Measurements from ENCODE around the gene ELMOD3. TPM values are rescaled to one million over a fixed set of nuclear protein-coding genes. Genes with fewer than 3 reads are reported as not detected.
"Not testable (repeated sequence)": the region's sequence is repeated elsewhere in the genome, so short reads cannot be mapped to it uniquely, and the experiment has no call there.

Gene ELMOD3
- total RNA-seq, 1 donor from 2014 or later, result 27.0 TPM

DNA sequence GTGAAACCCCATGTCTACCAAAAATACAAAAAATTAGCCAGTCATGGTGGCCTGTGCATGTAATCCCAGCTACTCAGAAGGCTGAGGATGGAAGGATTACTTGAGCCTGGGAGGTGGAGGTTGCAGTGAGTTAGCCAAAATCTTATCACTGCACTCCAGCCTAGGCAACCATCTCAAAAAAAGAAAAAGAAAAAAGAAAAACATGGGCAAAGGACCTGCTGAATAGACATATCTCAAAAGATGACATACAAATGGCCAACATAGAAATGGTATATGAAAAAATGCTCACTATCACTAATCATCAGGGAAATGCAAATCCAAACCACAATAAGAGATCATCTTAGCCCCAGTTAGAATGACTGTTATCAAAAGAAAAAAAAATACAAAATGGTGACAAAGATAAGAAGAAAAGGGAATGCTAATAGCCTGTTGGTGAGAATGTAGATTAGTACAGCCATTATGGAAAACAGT, 25.4 kb upstream of the ELMOD3 start:
- DNase-seq (ENCODE audit: low spot score), result no peak

DNA sequence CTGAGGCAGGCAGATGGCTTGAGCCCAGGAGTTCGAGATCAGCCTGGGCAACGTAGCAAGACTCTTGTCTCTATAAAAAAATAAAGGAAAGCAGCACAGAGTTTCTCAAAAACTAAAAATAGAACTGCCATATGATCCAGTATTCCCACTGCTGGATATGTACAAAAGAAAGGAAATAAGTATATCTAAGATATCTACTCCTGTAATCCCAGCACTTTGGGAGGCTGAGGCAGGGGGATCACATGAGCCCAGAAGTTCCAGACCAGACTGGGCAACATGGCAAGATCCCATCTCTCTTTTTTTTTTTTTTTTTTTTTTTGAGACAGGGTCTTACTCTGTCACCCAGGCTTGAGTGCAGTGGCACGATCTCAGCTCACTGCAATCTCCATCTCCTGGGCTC, 24.9 kb upstream of the ELMOD3 start:
- not testable (repeated sequence) for DNase-seq (ENCODE audit: low spot score)

GRCh38 chr2:85330839-85331636, 23.5 kb upstream of the ELMOD3 start:
- DNase-seq (ENCODE audit: low spot score), result no peak

GRCh38 chr2:85333877-85334276, 20.7 kb upstream of the ELMOD3 start:
- not testable (repeated sequence) for DNase-seq (ENCODE audit: low spot score)

GRCh38 chr2:85334928-85335327, 19.6 kb upstream of the ELMOD3 start:
- no peak for DNase-seq (ENCODE audit: low spot score)

DNA sequence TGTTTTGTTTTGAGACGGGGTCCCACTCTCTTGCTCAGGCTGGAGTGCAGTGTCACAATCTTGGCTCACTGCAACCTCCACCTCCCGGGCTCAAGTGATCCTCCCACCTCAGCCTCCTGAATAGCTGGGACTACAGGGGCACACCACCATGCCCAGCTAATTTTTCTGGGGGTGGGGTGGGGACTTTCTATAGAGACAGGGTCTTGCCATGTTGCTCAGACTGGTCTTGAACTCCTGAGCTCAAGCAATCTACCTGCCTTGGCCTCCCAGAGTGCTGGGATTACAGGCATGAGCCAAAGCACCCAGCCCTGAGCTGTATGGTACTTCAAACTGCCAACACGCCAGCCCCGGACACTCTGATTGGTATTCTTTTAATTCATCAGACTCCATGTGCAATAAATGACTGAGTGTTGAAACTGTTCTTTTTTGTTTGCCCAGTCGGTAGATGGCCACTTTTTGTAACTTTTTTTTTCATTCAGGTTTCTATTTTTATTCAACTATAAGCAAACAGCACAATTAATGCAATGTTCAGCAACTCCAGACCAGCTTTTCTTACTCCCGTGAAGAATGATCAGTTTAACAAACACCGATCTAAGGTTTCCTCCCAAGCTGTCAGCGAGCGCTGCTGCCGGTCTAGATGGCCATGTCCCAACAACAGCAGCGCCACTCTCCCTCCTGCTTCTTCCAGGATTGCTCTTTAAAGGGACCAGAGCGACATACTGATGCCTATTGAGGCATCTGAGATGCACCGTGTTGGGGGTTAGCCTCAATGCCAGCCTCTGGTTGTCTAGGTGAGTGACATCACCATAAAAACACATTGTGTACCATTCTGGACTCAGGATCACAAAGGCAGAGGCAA, 14.3 kb upstream of the ELMOD3 start:
- no peak for DNase-seq (ENCODE audit: low spot score)

DNA sequence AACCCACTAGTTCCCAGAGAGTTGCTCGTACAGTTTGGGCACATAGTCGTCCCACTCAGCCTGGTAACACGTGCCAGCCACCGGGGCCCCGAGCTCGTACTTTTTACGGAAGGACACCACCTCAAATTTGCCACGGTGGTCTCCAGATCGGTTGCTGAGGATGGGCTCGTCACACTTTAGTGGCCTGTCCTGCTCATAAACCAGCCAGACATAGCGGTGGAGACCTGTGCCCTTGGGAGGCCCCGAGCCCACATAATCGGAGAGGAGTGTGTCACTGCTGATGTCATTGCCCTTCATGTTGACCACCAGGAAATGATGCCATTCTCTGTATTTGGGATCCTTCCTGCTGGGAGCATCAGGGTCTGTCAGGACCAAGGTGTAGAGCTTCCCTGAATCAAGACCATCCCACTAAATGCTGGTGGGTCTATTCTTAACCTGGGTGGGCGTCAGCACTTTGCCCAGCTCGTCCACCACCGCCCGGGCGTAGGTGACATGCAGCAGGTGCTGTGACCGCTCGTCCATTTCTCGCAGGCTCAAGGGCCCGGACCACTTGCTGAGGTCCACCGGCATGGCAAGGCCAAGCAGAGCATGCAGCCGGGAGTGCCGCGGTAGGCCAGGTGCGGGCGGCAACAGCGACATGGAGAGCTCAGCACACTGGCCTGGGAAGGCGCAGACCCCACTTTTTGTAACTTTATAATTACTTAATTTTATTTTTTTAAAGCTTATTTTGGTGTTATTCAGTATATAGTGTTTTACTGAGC, 13.1 kb upstream of the ELMOD3 start:
- no peak for DNase-seq (ENCODE audit: low spot score)

DNA sequence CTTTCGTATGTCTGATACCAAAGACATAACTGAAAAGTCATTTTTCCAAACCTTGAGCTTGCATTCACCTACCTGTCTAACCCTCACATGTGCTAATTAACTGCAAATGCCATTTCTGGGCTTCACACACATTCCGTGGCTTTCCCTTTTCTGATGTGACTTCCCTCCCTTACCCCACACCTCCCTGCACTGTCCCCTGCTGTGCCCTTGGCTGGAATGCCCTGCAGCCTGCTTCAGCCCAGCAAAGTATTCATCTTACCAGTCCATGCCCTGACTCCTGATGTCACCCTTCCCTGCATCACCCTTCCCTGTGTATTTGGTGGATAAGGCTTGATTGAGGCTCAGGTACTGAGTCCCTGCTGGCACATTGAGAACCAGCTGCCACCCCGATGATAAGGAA, 12.4 kb upstream of the ELMOD3 start:
- DNase-seq (ENCODE audit: low spot score), result no peak

DNA sequence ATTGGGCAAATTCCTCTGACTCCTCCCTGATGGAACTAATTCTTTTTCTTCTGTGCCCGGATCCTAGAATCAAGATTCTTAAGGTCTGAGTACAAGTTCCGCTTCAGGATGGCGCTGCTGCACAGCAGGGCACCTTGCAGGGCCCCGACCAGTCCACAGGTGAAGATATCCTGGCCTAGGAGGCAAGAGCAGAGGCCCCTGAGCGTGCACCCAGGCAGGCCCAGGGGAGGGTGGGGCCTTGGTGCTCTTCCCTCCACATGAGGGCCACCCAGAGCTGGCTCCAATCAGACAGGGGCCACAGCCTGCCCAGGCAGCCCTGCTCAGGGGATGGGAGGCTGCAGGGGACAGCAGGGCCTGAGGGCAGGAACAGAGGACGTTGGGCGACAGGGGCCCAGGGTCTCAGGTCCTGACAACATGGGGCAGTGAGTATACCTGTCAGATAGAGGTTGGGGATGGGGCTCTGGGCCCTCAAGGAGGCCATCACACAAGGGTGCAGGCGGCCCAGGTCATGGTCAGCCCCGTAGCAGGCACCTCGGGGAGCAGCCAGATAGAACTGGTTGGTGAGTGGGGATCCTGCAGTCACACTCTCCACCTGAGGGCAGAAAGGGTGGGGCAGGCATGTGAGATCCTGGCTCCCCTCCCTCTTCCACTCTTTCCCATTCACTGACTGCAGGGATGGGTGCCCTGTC, 11.2 kb upstream of the ELMOD3 start:
- not testable (repeated sequence) for DNase-seq (ENCODE audit: low spot score)

- no peak for DNase-seq (ENCODE audit: low spot score)
Measured at GRCh38 chr2:85344356-85344954, 10.1 kb upstream of the ELMOD3 start.

DNA sequence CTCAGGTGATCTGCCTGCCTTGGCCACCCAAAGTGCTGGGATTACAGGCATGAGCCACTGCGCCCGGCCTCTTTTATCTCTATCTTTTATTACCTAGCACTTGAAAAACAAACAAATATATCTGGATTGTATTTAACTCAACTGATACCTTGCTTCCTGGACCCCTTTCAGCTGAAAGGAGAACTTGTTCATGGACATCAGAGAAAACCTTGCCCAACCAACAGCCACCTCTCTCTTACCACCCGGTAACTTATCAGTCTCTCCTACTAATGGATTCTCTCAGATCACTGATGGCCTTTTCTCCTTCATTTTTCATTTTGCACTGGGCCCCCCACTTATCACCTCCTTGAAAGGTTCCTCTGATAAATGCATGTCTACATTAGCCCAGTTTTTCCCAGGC, 7.0 kb upstream of the ELMOD3 start:
- no peak for DNase-seq (ENCODE audit: low spot score)

DNA sequence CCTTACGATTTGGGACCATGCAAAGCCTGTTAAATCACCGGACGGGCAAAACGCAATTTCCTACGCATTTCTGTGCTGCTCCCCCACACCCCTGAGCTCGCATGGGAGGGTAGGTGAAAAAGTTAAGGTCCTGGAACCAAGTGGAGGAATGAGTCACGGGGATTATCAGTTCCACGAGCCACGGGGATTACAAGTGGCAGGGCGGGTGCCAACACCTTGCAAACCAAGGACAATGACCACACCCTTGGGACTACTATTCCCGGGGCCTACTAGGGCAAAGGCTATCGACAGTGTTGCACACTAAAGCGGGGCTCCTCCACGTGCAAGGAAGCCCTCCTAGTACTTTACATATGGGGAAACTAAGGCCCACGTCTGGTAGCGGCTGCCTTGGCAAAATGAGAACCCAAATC, 688 bp upstream of the ELMOD3 start:
- DNase-seq (ENCODE audit: low spot score), result peak; percentile 35

DNA sequence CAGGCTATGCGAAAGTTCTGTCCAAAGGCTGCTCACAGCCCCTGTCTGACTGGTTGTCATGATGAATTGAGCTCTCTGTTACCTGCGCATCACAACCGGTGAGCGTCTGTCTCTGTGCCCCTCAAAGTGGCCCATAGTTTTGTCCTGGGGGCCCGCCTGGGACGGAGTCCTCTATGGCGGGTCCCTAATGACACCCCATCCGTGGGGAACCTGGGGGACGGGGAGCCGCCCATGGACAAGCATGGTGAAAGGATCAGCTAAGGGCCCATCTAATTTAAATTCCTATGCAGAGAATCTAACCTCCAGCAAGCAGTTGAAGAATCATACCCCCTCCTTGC, 473 bp downstream of the ELMOD3 start:
- no peak for DNase-seq (ENCODE audit: low spot score)

DNA sequence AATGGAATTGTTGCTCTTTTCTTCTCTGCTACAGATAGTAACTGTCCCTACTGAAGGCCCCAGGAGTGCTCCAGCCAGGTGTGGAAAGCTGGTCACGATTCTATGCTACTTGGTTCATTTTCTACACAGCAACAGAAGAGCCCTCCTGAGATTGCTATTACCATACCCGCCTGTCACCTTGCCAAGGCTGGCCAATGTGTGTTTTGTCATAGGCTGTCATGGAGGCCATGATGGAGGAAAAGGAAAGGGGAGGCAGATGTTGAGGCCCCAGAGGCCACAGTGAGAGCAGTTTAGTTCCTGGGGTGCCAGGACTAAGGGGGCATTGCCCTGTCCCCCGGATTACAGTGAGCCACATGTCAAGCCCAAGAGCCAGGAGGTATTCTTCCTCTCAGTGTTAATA, 952 bp downstream of the ELMOD3 start:
- DNase-seq (ENCODE audit: low spot score), result no peak

- DNase-seq (ENCODE audit: low spot score), result no peak
Measured at GRCh38 chr2:85356186-85356585, 1.6 kb downstream of the ELMOD3 start.

DNA sequence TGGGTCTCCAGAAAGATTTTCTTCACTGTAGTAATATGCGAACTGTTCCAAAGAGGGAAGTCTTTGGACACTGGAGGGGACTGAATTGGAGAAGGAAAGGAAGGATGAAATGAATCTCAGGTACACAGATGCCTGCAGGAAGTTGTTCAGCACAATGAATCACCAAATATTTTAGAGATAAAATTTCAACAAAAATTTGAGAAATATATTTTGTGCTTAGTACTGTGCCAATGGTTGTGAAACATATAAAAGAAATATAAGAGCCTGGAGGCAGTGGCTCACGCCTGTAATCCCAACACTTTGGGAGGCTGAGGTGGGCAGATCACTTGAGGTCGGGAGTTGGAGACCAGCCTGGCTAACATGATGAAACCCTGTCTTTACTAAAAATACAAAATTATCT, 3.2 kb downstream of the ELMOD3 start:
- no peak for DNase-seq (ENCODE audit: low spot score)

- not testable (repeated sequence) for DNase-seq (ENCODE audit: low spot score)
Measured at GRCh38 chr2:85362653-85363387, 8.3 kb downstream of the ELMOD3 start.

- no peak for DNase-seq (ENCODE audit: low spot score)
Measured at GRCh38 chr2:85367180-85367579, 12.6 kb downstream of the ELMOD3 start.

- no peak for DNase-seq (ENCODE audit: low spot score)
Measured at GRCh38 chr2:85368921-85369320, 14.4 kb downstream of the ELMOD3 start.

DNA sequence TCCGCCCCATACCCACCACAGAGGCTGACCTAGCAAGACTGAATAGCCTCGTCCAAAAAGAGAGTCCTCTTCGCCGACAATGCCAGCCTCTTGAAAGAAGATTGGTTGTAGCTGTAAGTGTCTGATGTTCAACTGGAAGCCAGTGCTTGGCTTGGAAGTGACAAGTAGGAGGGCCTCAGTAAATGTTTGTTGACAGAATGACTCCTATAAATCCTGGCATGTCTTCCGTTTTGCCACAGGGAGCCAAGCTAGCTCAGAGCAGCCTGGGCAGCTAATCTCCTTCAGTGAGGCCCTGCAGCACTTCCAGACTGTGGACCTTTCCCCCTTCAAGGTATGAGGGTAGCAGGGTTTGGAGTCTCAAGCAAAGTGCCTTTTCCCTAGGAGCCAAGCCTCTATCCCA, 14.9 kb downstream of the ELMOD3 start:
- DNase-seq (ENCODE audit: low spot score), result no peak

Measured in umbilical cord (tissue), 2 donors.